CD4-positive, alpha-beta T cell (primary cell): ENCODE results near the gene NARS2. TPM values are rescaled to one million over a fixed set of nuclear protein-coding genes. Genes with fewer than 3 reads are reported as not detected.

Source experiments
- ATAC-seq: fragments of 200-7000 bp; cut with Tn5 transposase; one replicate; pipeline ENCODE4 v1.10.0; 2022; ENCODE audit warnings: mild to moderate bottlenecking; ENCODE audit not compliant: poor library complexity
- CTCF ChIA-PET: fragments of 350-600 bp; sonication (Branson Sonifier 250); formaldehyde crosslinking; loops from one replicate; lab custom pipeline; 2021; ENCODE audit warnings: antibody characterized with exemption, inconsistent platforms; lab: Charles Lee
- POLR2A ChIA-PET: fragments of 350-600 bp; sonication (Branson Sonifier 250); formaldehyde crosslinking; loops from one replicate; lab custom pipeline; 2021; ENCODE audit warnings: antibody characterized with exemption, inconsistent platforms; lab: Charles Lee
- DNase-seq, 14 experiments: peaks; one replicate each; pipeline ENCODE4 v3.0.0-alpha.2; 2013 to 2020; ENCODE audit warnings: mixed read lengths in 2 of 14
- H3K27ac ChIP-seq, 2 donors: one replicate each; pipeline versions ENCODE4 v1.5.1 to v1.7.0; 2013; ENCODE audit warnings: low read length in 2 of 2, low read depth in 1 of 2, mild to moderate bottlenecking in 1 of 2
- H3K27me3 ChIP-seq, 2 experiments: 1 replicate in 1 of 2; 2 replicates in 1 of 2; pipeline versions ENCODE4 v1.6.1 to v1.7.0; 2013; ENCODE audit warnings: low read length in 2 of 2, control low read depth in 1 of 2, mild to moderate bottlenecking in 1 of 2, moderate library complexity in 1 of 2; ENCODE audit not compliant: insufficient read depth in 2 of 2, control insufficient read depth in 1 of 2
- H3K36me3 ChIP-seq: one replicate; pipeline ENCODE4 v1.6.1; 2013; ENCODE audit warnings: low read length, control low read depth; ENCODE audit not compliant: insufficient read depth
- H3K4me1 ChIP-seq: one replicate; pipeline ENCODE4 v1.6.1; 2013; ENCODE audit warnings: low read length, control low read depth; ENCODE audit not compliant: insufficient read depth
- H3K4me3 ChIP-seq: one replicate; pipeline ENCODE4 v1.5.1; 2013; ENCODE audit warnings: mild to moderate bottlenecking, low read length, moderate library complexity
- H3K9me3 ChIP-seq, 2 experiments: 1 replicate in 1 of 2; 2 replicates in 1 of 2; pipeline versions ENCODE4 v1.6.1 to v1.7.0; 2013; ENCODE audit warnings: low read length in 2 of 2, mild to moderate bottlenecking in 2 of 2, control low read depth in 1 of 2, moderate library complexity in 1 of 2; ENCODE audit not compliant: control insufficient read depth in 1 of 2, insufficient read depth in 1 of 2
- H3K27ac Mint-ChIP-seq: one replicate; pipeline ENCODE4 v1.8.0; 2020; ENCODE audit warnings: mixed read lengths
- H3K27me3 Mint-ChIP-seq: one replicate; pipeline ENCODE4 v1.8.0; 2021; ENCODE audit warnings: mixed read lengths
- H3K36me3 Mint-ChIP-seq: one replicate; pipeline ENCODE4 v1.8.0; 2021; ENCODE audit warnings: low read depth, mixed read lengths
- H3K4me1 Mint-ChIP-seq: one replicate; pipeline ENCODE4 v1.8.0; 2021; ENCODE audit warnings: low read depth, mixed read lengths
- H3K4me3 Mint-ChIP-seq: one replicate; pipeline ENCODE4 v1.8.0; 2020; ENCODE audit warnings: mild to moderate bottlenecking, mixed read lengths
- H3K9me3 Mint-ChIP-seq: one replicate; pipeline ENCODE4 v1.8.0; 2020; ENCODE audit warnings: mixed read lengths
- intact Hi-C, 2 experiments: fragments of 100-400 bp; cut with DNase I in 1 of 2; cut with micrococcal nuclease in 1 of 2; formaldehyde crosslinking; loops; one replicate each; pipeline versions ENCODE4 v1.15.1 to v1.9.0; 2023 to 2025; cut with DNase I, micrococcal nuclease
- total RNA-seq, 174 experiments: library from RNA in 2 of 174; stranded (reverse) in 2 of 174; gene quantifications; one replicate each; pipeline ENCODE4 v1.2.3 and lab custom pipeline; 2021 to 2026
- TF ChIP-seq, protein P1 (sequence below): fragments of 200-600 bp; IDR thresholded peaks from one replicate; pipeline ENCODE4 v1.8.0; 2022; ENCODE audit warnings: antibody characterized with exemption, mild to moderate bottlenecking

Gene NARS2
- total RNA-seq, 2 experiments from 2014 or later = 8.7 to 9.3 TPM

GRCh38 chr11:78406568-78407196 lies 168.0 kb downstream of the NARS2 start:
- DNase-seq = no peak
- H3K9me3 Mint-ChIP-seq = no peaks in the 10 kb centered on the region
- peaks cover 0 to 8% of the 10 kb centered on the region in 2 experiments for H3K9me3 ChIP-seq
- ChIA-PET CTCF (no interaction called here), POLR2A (no interaction called here)
- no peaks in the 10 kb centered on the region for H3K4me1 ChIP-seq
- no peak overlapping the region for H3K4me3 ChIP-seq
- H3K36me3 ChIP-seq = no peaks in the 10 kb centered on the region
- no peak for ATAC-seq
- no peak overlapping the region for H3K27ac Mint-ChIP-seq
- H3K4me1 Mint-ChIP-seq = no peaks in the 10 kb centered on the region
- H3K27me3 Mint-ChIP-seq = no peaks in the 10 kb centered on the region
- no peak overlapping the region for H3K4me3 Mint-ChIP-seq
- no peaks in the 10 kb centered on the region for H3K27me3 ChIP-seq
- H3K36me3 Mint-ChIP-seq = no peaks in the 10 kb centered on the region
- intact Hi-C loops = loop anchor here in 1 of 2 experiments (10.0 kb wide), 1 partner anchor 52 kb away; no protein-coding TSS in a partner anchor
- no peak overlapping the region for H3K27ac ChIP-seq
- TF ChIP-seq, protein P1, sequence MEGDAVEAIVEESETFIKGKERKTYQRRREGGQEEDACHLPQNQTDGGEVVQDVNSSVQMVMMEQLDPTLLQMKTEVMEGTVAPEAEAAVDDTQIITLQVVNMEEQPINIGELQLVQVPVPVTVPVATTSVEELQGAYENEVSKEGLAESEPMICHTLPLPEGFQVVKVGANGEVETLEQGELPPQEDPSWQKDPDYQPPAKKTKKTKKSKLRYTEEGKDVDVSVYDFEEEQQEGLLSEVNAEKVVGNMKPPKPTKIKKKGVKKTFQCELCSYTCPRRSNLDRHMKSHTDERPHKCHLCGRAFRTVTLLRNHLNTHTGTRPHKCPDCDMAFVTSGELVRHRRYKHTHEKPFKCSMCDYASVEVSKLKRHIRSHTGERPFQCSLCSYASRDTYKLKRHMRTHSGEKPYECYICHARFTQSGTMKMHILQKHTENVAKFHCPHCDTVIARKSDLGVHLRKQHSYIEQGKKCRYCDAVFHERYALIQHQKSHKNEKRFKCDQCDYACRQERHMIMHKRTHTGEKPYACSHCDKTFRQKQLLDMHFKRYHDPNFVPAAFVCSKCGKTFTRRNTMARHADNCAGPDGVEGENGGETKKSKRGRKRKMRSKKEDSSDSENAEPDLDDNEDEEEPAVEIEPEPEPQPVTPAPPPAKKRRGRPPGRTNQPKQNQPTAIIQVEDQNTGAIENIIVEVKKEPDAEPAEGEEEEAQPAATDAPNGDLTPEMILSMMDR = no peak

- Histone ChIP-seq H3K27me3 (no peaks in the 10 kb centered on the region), H3K4me3 (no peak overlapping the region), H3K36me3 (no peaks in the 10 kb centered on the region), H3K27ac (no peak overlapping the region), H3K4me1 (no peaks in the 10 kb centered on the region), H3K9me3 (peaks cover 0 to 8% of the 10 kb centered on the region in 2 experiments)
- H3K27ac Mint-ChIP-seq = no peak overlapping the region
- intact Hi-C loops = loop anchor here in 1 of 2 experiments (10.0 kb wide), 1 partner anchor 51 kb away; no protein-coding TSS in a partner anchor
- H3K4me3 Mint-ChIP-seq = no peak overlapping the region
- H3K36me3 Mint-ChIP-seq = no peaks in the 10 kb centered on the region
- TF ChIP-seq, protein P1 = no peak
- no peak for ATAC-seq
- no peaks in the 10 kb centered on the region for H3K9me3 Mint-ChIP-seq
- H3K27me3 Mint-ChIP-seq = no peaks in the 10 kb centered on the region
- ChIA-PET POLR2A (no interaction called here), CTCF (no interaction called here)
- no peak for DNase-seq
- H3K4me1 Mint-ChIP-seq = no peaks in the 10 kb centered on the region
Measured at GRCh38 chr11:78405805-78406204, 168.9 kb downstream of the NARS2 start.

DNA sequence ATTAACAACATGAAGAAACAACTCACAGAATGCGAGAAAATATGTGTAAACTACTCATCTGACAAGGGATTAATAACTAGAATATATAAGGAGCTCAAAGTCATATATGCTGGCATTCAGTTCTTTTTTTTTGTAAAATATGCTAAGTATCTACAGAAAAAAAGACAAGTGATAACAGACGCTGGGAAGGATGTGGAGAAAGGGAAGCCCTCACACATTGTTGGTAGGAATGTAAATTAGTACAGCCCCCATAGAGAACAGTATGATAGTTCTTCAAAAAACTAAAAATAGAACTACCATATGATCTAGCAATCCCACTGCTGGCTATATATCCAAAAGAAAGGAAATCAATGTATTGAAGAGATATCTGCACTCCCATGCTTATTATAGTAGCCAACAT lies 170.9 kb downstream of the NARS2 start:
- H3K4me3 Mint-ChIP-seq = no peak overlapping the region
- H3K9me3 Mint-ChIP-seq = no peaks in the 10 kb centered on the region
- DNase-seq = no peak
- POLR2A ChIA-PET = no interaction called here
- Histone ChIP-seq H3K9me3 (no peaks in the 10 kb centered on the region), H3K4me1 (no peaks in the 10 kb centered on the region), H3K36me3 (no peaks in the 10 kb centered on the region), H3K27me3 (no peaks in the 10 kb centered on the region), H3K27ac (no peak overlapping the region), H3K4me3 (no peak overlapping the region)
- H3K27me3 Mint-ChIP-seq = no peaks in the 10 kb centered on the region
- CTCF ChIA-PET = no interaction called here
- intact Hi-C loops = loop anchor here in 1 of 2 experiments (10.0 kb wide), 1 partner anchor 49 kb away; no protein-coding TSS in a partner anchor
- H3K36me3 Mint-ChIP-seq = no peaks in the 10 kb centered on the region
- ATAC-seq = no peak
- TF ChIP-seq, protein P1 = no peak
- H3K4me1 Mint-ChIP-seq = no peaks in the 10 kb centered on the region
- H3K27ac Mint-ChIP-seq = no peak overlapping the region
